ENCODE data around the gene BEGAIN.

GRCh38 chr14:100617410-100618317 is 30.4 kb upstream of the BEGAIN start:
- TF ChIP-seq CTCF (IDR thresholded peaks at IDR 0.05) (no peak), POLR2A (IDR thresholded peaks at IDR 0.05) (no peak)
